K562 (cell line): ENCODE data around the gene TADA1. TPM values are rescaled to one million over a fixed set of nuclear protein-coding genes. Genes with fewer than 3 reads are reported as not detected.

Experiments
- ATAC-seq: fragments of 200-7000 bp; cut with Tn5 transposase; 3 replicates; pipeline ENCODE4 v1.9.1; 2020; ENCODE audit warnings: moderate library complexity
- BruUV-seq: library from RNA; stranded (reverse); fragments of 400-500 nt; replicated peaks from 2 replicates; lab custom pipeline; 2021; lab: Mats Ljungman, UMichigan
- CTCF ChIA-PET: fragments of 300-600 bp; formaldehyde crosslinking; extraction: SDS; loops from one replicate; lab custom pipeline; 2021; ENCODE audit warnings: low intra/inter-chr PET ratio; lab: Yijun Ruan, JAX
- POLR2A ChIA-PET: fragments of 300-600, 350-650 bp; sonication (Branson Sonifier 250); formaldehyde crosslinking; extraction: SDS; loops from one replicate; lab custom pipeline; 2021; ENCODE audit warnings: antibody characterized with exemption, inconsistent platforms; lab: Yijun Ruan, JAX
- DNase-seq, 4 experiments: peaks; one replicate each; pipeline versions ENCODE4 v3.0.0 to v3.0.0-alpha.2; 2011 to 2018; ENCODE audit warnings: low spot score in 3 of 4, mixed read lengths in 3 of 4; ENCODE audit errors: extremely low read depth in 1 of 4
- FAIRE-seq: peaks from 2 replicates; lab custom pipeline; 2011; peaks lifted over from hg19 to GRCh38; lab: Jason Lieb, UNC
- H2AFZ ChIP-seq: 2 replicates; pipeline ENCODE4 v1.6.0; 2011; ENCODE audit warnings: low read depth, low read length, control low read depth, inconsistent platforms
- H3K27ac ChIP-seq: fragments of 200-600 bp; 3 replicates; pipeline ENCODE4 v1.8.0; 2011; ENCODE audit warnings: low read depth, mild to moderate bottlenecking, control low read depth, inconsistent platforms, low read length, moderate library complexity, mixed read lengths; ENCODE audit errors: extremely low read depth
- H3K27me3 ChIP-seq, 2 experiments: fragments of 300-600 bp in 1 of 2; 2 replicates in 1 of 2; 3 replicates in 1 of 2; pipeline versions ENCODE4 v1.6.0 to v1.8.0; 2011; ENCODE audit warnings: inconsistent platforms in 2 of 2, low read length in 2 of 2, mild to moderate bottlenecking in 1 of 2, mixed read lengths in 1 of 2, moderate library complexity in 1 of 2; ENCODE audit not compliant: control insufficient read depth in 2 of 2, insufficient read depth in 2 of 2
- H3K36me3 ChIP-seq: fragments of 300-600 bp; 3 replicates; pipeline ENCODE4 v1.8.0; 2011; ENCODE audit warnings: mild to moderate bottlenecking, low read length, inconsistent platforms; ENCODE audit not compliant: control insufficient read depth, insufficient read depth
- H3K4me1 ChIP-seq, 2 experiments: fragments of 200-600 bp in 1 of 2; replicated peaks in 1 of 2; 2 replicates in 1 of 2; 3 replicates in 1 of 2; pipeline versions ENCODE4 v1.5.1 to v1.8.0; 2011; ENCODE audit warnings: inconsistent platforms in 2 of 2, low read length in 2 of 2, mild to moderate bottlenecking in 1 of 2, mixed read lengths in 1 of 2, moderate library complexity in 1 of 2; ENCODE audit not compliant: control insufficient read depth in 2 of 2, insufficient read depth in 2 of 2
- H3K4me2 ChIP-seq: 2 replicates; pipeline ENCODE4 v1.6.1; 2011; ENCODE audit warnings: low read length, control low read depth, inconsistent platforms, mixed read lengths; ENCODE audit not compliant: insufficient read depth
- H3K4me3 ChIP-seq: fragments of 200-600 bp; sonication (generic), shearing (Covaris generic); 2 replicates; pipeline ENCODE4 v1.5.1; 2016; ENCODE audit warnings: control low read depth, inconsistent platforms
- H3K79me2 ChIP-seq: fragments of 200-600 bp; 3 replicates; pipeline ENCODE4 v1.8.0; 2011; ENCODE audit warnings: low read length, inconsistent platforms; ENCODE audit not compliant: control insufficient read depth, insufficient read depth
- H3K9ac ChIP-seq, 2 experiments: 2 replicates each; pipeline versions ENCODE4 v1.6.0 to v1.6.1; 2011; ENCODE audit warnings: low read depth in 2 of 2, low read length in 2 of 2, control low read depth in 1 of 2, inconsistent platforms in 1 of 2, mild to moderate bottlenecking in 1 of 2, mixed read lengths in 1 of 2; ENCODE audit not compliant: insufficient read depth in 1 of 2
- H3K9me1 ChIP-seq: one replicate; pipeline ENCODE4 v1.6.0; 2011; ENCODE audit warnings: inconsistent platforms, mild to moderate bottlenecking, low read length, moderate library complexity; ENCODE audit not compliant: control insufficient read depth, insufficient read depth
- H3K9me3 ChIP-seq: replicated peaks from 2 replicates; pipeline ENCODE4 v1.5.1; 2011; ENCODE audit warnings: low read depth, low read length, inconsistent platforms; ENCODE audit not compliant: control insufficient read depth, insufficient read depth
- H4K20me1 ChIP-seq: replicated peaks from 2 replicates; pipeline ENCODE4 v1.6.1; 2011; ENCODE audit warnings: low read length, inconsistent platforms, mixed read lengths; ENCODE audit not compliant: control insufficient read depth, insufficient read depth
- NFRKB ChIP-seq: fragments of 450-650 bp; IDR thresholded peaks from 2 replicates; pipeline ENCODE4 v1.6.1; 2016; ENCODE audit warnings: low read depth
- WGBS: fragments of 100-300 bp; shearing (Covaris generic); methylation state at CpG from one replicate; pipeline ENCODE4 v1.1.6; 2016; ENCODE audit warnings: low coverage, mixed read lengths; ENCODE audit not compliant: insufficient coverage; ENCODE audit errors: missing lambda C conversion rate; 5-methylcytosine and 5-hydroxymethylcytosine counted together
- in situ Hi-C: fragments of 300-500 bp; cut with MboI; formaldehyde crosslinking; loops from 4 replicates; pipeline ENCODE4 v1.15.0; 2018; ENCODE audit warnings: inconsistent platforms, mixed read lengths
- intact Hi-C: fragments of 100-400 bp; cut with micrococcal nuclease; formaldehyde crosslinking; loops from 2 replicates; pipeline ENCODE4 v1.14.2; 2022
- polyA plus RNA-seq, 8 experiments: library from polyadenylated mRNA; depleted of rRNA in 4 of 8; stranded (reverse) in 5 of 8; unstranded in 3 of 8; fragments of >200 nt; fragmentation: Nextera tagmentation in 2 of 8; fragmentation: Illumina TruSeq in 1 of 8; extraction: Ambion mirVana in 2 of 8; extraction: Trizol in 1 of 8; gene quantifications; 2 replicates each; pipeline versions ENCODE4 v1.2.1 to v1.2.3, GENCODE V29; 2011 to 2014; ENCODE audit warnings: inconsistent platforms in 1 of 8, missing spikeins in 1 of 8
- total RNA-seq, 7 experiments: library from RNA; depleted of rRNA in 6 of 7; stranded (reverse); fragments of >200 nt in 6 of 7; fragmentation: Illumina TruSeq in 2 of 7; extraction: Trizol in 2 of 7; gene quantifications; 2 replicates each; pipeline versions ENCODE4 v1.2.1 to v1.2.3, GENCODE V29; 2011 to 2021; ENCODE audit warnings: low replicate concordance in 1 of 7
- TF ChIP-seq, protein P1 (sequence below), 3 experiments: IDR thresholded peaks in 2 of 3; conservative IDR thresholded peaks in 1 of 3; 2 replicates each; pipeline ENCODE4 v1.5.1; 2011 to 2012; ENCODE audit warnings: low read length in 3 of 3, mild to moderate bottlenecking in 3 of 3, control low read depth in 2 of 3, improper control_type of control experiment in 1 of 3, inconsistent platforms in 1 of 3, low read depth in 1 of 3, mixed read lengths in 1 of 3, moderate library complexity in 1 of 3; ENCODE audit not compliant: insufficient read depth in 2 of 3

TADA1 gene
- total and polyA plus RNA-seq, 9 of the 15 experiments (the other 6 are each of a cell fraction or from before 2014, with no cell fraction given): 15.9 to 76.5 (median 28.7) TPM

DNA sequence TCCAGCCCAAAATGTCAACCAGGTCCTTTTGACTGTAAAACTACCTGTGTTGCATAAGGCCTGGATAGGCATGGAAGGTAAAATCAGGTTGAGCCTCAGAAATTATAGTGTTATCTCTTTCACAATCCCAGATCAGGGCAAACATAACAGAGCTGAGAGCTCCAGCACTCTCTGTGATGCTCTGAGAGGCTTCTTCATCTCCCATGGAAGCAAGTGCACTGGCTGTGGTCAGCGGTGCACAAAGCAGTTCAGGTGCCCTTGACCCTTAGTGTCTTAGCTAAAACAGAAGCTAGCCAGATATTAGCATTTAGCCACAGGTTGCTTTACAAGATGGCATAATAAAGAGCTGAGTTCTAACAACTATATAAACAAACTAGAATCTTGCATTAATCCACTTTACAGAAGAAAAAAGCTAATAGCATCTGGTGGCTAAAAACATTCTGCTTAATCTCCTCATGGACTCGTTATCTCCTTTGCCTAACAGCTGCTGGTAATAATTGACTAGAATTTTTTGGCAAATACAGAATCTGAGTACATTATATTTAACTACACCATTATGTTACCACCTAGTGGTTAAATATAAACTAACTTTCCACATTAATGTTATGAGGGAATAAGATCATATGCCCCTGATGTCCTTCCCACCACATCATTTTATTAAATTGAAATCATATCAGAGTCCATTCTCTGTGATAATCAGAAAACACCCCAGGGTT, 62.4 kb downstream of the TADA1 start:
- DNase-seq (no peak), FAIRE-seq (no peak), ATAC-seq (no peak)
- BruUV-seq: no TSS peak
- H3K4me1 ChIP-seq: peaks cover 0 to 4% of the 10 kb centered on the region in 2 experiments; a peak in 1 of 5 replicates
- no peaks in the 10 kb centered on the region for H3K79me2 ChIP-seq
- H3K4me3 ChIP-seq: no peak overlapping the region
- no peak overlapping the region for H3K4me2 ChIP-seq
- in situ Hi-C loops: no loop called here
- H3K9me3 ChIP-seq: no peaks in the 10 kb centered on the region
- H3K9me1 ChIP-seq: no peaks in the 10 kb centered on the region
- peaks cover 0 to 4% of the 10 kb centered on the region in 2 experiments; a peak in 2 of 5 replicates for H3K27me3 ChIP-seq
- H3K9ac ChIP-seq: no peak overlapping the region
- POLR2A ChIA-PET: interaction anchor here (1.0 to 1.1 kb wide), 2 partner anchors 8 to 26 kb away, joined by 3 read pairs; partner anchors contain the start of gene POGK
- WGBS: 0% methylated on average over 2 of the region's 2 CpGs
- CTCF ChIA-PET: no interaction called here
- no peaks in the 10 kb centered on the region for H4K20me1 ChIP-seq
- H2AFZ ChIP-seq: no peak overlapping the region
- intact Hi-C loops: no loop called here
- no peak overlapping the region for H3K27ac ChIP-seq
- no peaks in the 10 kb centered on the region for H3K36me3 ChIP-seq
- TF ChIP-seq, protein P1, sequence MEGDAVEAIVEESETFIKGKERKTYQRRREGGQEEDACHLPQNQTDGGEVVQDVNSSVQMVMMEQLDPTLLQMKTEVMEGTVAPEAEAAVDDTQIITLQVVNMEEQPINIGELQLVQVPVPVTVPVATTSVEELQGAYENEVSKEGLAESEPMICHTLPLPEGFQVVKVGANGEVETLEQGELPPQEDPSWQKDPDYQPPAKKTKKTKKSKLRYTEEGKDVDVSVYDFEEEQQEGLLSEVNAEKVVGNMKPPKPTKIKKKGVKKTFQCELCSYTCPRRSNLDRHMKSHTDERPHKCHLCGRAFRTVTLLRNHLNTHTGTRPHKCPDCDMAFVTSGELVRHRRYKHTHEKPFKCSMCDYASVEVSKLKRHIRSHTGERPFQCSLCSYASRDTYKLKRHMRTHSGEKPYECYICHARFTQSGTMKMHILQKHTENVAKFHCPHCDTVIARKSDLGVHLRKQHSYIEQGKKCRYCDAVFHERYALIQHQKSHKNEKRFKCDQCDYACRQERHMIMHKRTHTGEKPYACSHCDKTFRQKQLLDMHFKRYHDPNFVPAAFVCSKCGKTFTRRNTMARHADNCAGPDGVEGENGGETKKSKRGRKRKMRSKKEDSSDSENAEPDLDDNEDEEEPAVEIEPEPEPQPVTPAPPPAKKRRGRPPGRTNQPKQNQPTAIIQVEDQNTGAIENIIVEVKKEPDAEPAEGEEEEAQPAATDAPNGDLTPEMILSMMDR (IDR thresholded peaks at IDR 0.05 in 2 of 3, conservative IDR thresholded peaks at IDR 0.05 in 1 of 3; ENCODE audit: insufficient read depth in 2 of 3, low read depth in 1 of 3, low read length in 3 of 3): peak in 1 of 3 experiments; percentile 28; a peak in 1 of 6 replicates
- no peak for TF ChIP-seq NFRKB
